ENCODE measurements around the gene CRTC2.
"Not testable (repeated sequence)": the region's sequence is repeated elsewhere in the genome, so short reads cannot be mapped to it uniquely, and the experiment has no call there.

CRTC2 gene

GRCh38 chr1:153958111-153958960, at the start of gene CRTC2:
Gene CRTC2, minus strand, starts transcription at chr1:153958612. Its CDS starts 115 bp downstream, at chr1:153958497.
- DNase-seq (ENCODE audit: low spot score): peak; percentile 97

GRCh38 chr1:154006136-154006535, 47.7 kb upstream of the CRTC2 start:
- no peak for DNase-seq (ENCODE audit: low spot score)

DNA sequence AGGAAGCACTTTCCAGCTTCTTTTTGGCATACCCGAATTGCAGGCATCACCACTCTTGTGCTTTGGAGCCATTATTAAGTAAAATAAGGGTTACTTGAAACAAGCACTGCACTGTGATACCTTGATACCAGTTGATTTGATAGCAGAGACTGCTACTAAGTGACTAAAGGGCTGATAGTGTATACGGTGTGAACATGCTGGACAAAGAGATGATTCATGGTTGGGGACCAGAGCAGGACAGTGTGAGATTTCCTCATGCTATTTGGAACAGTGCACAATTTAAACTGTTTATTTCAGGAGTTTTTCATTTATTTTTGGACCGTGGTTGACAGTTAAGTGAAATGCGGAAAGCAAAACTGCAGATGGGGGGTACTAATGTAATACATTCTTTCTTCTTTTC, 42.0 kb upstream of the CRTC2 start:
- no peak for DNase-seq (ENCODE audit: low spot score)

GRCh38 chr1:153996882-153997281, 38.5 kb upstream of the CRTC2 start:
- DNase-seq (ENCODE audit: low spot score): not testable (repeated sequence)

GRCh38 chr1:153995640-153996039, 37.2 kb upstream of the CRTC2 start:
- no peak for DNase-seq (ENCODE audit: low spot score)

GRCh38 chr1:153995202-153995601, 36.8 kb upstream of the CRTC2 start:
- no peak for DNase-seq (ENCODE audit: low spot score)

GRCh38 chr1:153991806-153992205, 33.4 kb upstream of the CRTC2 start:
- no peak for DNase-seq (ENCODE audit: low spot score)

GRCh38 chr1:153991151-153991630, 32.8 kb upstream of the CRTC2 start:
- no peak for DNase-seq (ENCODE audit: low spot score)

GRCh38 chr1:153990468-153991150, 32.2 kb upstream of the CRTC2 start, which contains the start of gene RPS27:
Gene RPS27, plus strand, starts transcription at chr1:153990762. Its CDS starts 35 bp downstream, at chr1:153990797.
- DNase-seq (ENCODE audit: low spot score): peak; percentile 93

GRCh38 chr1:153987621-153988020, 29.2 kb upstream of the CRTC2 start:
- DNase-seq (ENCODE audit: low spot score): no peak

GRCh38 chr1:153985941-153986761, 27.7 kb upstream of the CRTC2 start, which contains the start of gene RAB13:
Gene RAB13, minus strand, starts transcription at chr1:153986339. Its CDS starts 103 bp downstream, at chr1:153986236.
- DNase-seq (ENCODE audit: low spot score): peak; percentile 65

GRCh38 chr1:153985341-153985912, 27.0 kb upstream of the CRTC2 start:
- no peak for DNase-seq (ENCODE audit: low spot score)

- no peak for DNase-seq (ENCODE audit: low spot score)
Measured at GRCh38 chr1:153984123-153984894, 25.9 kb upstream of the CRTC2 start.

- not testable (repeated sequence) for DNase-seq (ENCODE audit: low spot score)
Measured at GRCh38 chr1:153981735-153982134, 23.3 kb upstream of the CRTC2 start.

DNA sequence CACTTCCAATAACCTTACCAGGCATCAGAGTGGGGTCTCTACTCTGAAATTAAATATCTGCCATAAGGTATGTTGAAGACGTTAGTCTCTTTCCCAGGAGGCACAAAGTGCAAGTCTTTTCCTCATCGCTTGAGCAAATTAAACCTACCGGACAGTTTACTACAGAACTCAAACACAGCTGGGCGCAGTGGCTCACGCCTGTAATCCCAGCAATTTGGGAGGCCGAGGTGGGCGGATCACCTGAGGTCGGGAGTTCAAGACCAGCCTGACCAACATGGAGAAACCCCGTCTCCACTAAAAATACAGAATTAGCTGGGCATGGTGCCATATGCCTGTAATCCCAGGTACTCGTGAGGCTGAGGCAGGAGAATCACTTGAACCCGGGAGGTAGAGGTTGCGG, 20.7 kb upstream of the CRTC2 start:
- DNase-seq (ENCODE audit: low spot score): not testable (repeated sequence)

- DNase-seq (ENCODE audit: low spot score): no peak
Measured at GRCh38 chr1:153978274-153978909, 20.0 kb upstream of the CRTC2 start.

DNA sequence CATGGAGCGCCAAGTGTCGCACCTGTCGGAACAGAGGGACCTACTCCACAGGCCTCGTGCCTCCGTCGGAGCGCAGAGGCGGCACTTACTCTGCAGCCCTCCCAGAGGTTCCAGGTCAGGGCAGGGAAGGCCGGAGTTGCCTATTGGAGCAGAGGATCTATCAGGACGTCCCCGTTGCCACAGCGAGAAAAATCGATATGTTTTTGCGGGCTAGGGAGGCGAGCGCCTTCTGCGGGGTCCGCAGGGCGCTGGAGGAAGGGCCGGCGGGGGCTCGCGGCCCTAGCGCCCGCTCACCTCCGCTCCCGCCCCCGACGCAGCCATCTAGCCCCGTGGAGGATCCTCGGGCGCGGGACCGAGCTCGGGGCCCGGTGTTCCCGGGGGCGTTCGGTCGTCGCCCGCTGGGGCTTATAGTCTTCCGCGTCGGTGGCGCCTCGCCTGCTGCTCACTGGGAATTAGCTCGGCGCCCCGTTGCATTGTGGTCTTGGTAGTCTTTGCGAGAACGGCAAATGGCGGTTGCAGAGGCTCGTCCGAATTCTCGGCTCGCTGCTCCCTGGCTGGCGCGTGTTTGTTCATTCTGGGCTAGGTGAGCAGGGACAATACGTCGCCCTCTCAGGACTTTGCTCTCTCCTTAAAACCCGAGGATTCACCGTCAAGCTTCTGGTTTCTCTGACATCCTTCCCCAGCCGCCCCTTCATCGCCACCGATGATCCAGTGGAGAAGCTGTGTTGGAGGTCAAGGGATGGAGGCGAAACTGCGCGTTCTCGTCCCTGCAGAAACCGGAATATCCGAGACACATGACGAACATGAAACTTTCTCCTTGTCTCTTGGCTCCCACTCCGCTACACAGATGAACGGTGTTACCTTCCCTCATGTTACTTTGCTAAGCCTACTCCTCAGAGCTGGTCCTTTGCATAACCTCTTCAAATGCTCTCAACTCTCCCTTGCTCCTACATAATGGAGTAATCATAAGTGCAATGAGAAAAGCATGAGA, 19.1 kb upstream of the CRTC2 start, which contains the start of gene JTB:
Gene JTB, minus strand, starts transcription at position 425 of the 991 bp plus-strand sequence. Its CDS starts 422 bp downstream, at position 3.
- peak; percentile 96 for DNase-seq (ENCODE audit: low spot score)

- peak; percentile 47 for DNase-seq (ENCODE audit: low spot score)
Measured at GRCh38 chr1:153976819-153977249, 18.4 kb upstream of the CRTC2 start.

GRCh38 chr1:153973525-153973924, 15.1 kb upstream of the CRTC2 start:
- no peak for DNase-seq (ENCODE audit: low spot score)
